Lung (tissue), 12 donors: ENCODE data around the gene RASL10A. TPM values are rescaled to one million over a fixed set of nuclear protein-coding genes. Genes with fewer than 3 reads are reported as not detected.

Experiments used
- ATAC-seq: fragments of 200-7000 bp; cut with Tn5 transposase; one replicate; pipeline ENCODE4 v1.9.1; 2020; ENCODE audit warnings: moderate number of reproducible peaks; ENCODE audit not compliant: insufficient read depth, low FRiP score
- DNase-seq, 3 donors: peaks; one replicate each; pipeline ENCODE4 v3.0.0-alpha.2; 2013 to 2017
- H3K27ac ChIP-seq, 2 donors: one replicate each; pipeline ENCODE4 v1.5.1; 2013; ENCODE audit warnings: mild to moderate bottlenecking in 2 of 2, moderate library complexity in 2 of 2, control low read depth in 1 of 2, inconsistent platforms in 1 of 2, low read depth in 1 of 2, low read length in 1 of 2
- H3K27me3 ChIP-seq, 3 donors: one replicate each; pipeline ENCODE4 v1.5.1; 2013; ENCODE audit warnings: low read length in 2 of 3; ENCODE audit not compliant: control insufficient read depth in 3 of 3, insufficient read depth in 3 of 3
- H3K36me3 ChIP-seq, 4 donors: one replicate each; pipeline ENCODE4 v1.5.1; 2013; ENCODE audit warnings: low read length in 4 of 4, mild to moderate bottlenecking in 1 of 4, moderate library complexity in 1 of 4; ENCODE audit not compliant: control insufficient read depth in 4 of 4, insufficient read depth in 4 of 4
- H3K4me1 ChIP-seq, 5 donors: one replicate each; pipeline ENCODE4 v1.5.1; 2013; ENCODE audit warnings: low read length in 5 of 5, mild to moderate bottlenecking in 2 of 5, moderate library complexity in 1 of 5; ENCODE audit not compliant: control insufficient read depth in 5 of 5, insufficient read depth in 5 of 5
- H3K4me3 ChIP-seq: one replicate; pipeline ENCODE4 v1.5.1; 2013; ENCODE audit warnings: mild to moderate bottlenecking, control low read depth, moderate library complexity
- H3K9ac ChIP-seq, 2 donors: one replicate each; pipeline ENCODE4 v1.5.1; 2013; ENCODE audit warnings: low read length in 2 of 2, control low read depth in 1 of 2; ENCODE audit not compliant: insufficient read depth in 1 of 2
- H3K9me3 ChIP-seq, 4 donors: one replicate each; pipeline ENCODE4 v1.5.1; 2013; ENCODE audit warnings: low read length in 3 of 4, mild to moderate bottlenecking in 1 of 4, moderate library complexity in 1 of 4; ENCODE audit not compliant: control insufficient read depth in 4 of 4, insufficient read depth in 3 of 4
- CTCF ChIP-seq: IDR thresholded peaks from 2 replicates; pipeline ENCODE4 v1.5.1; 2012; ENCODE audit warnings: mild to moderate bottlenecking; ENCODE audit errors: control extremely low read depth, extremely low read depth
- WGBS, 2 donors: extraction: QIAGEN DNeasy Blood & Tissue Kit; methylation state at CpG; one replicate each; pipeline ENCODE4 v1.1.7; 2013; 5-methylcytosine and 5-hydroxymethylcytosine counted together
- polyA plus RNA-seq, 2 donors: library from polyadenylated mRNA; stranded (reverse); fragments of 200-250 nt; gene quantifications; one replicate each; pipeline ENCODE4 v1.2.1, GENCODE V29; 2013
- total RNA-seq, 2 donors: library from RNA; depleted of rRNA in 1 of 2; stranded (reverse); fragments of >200 nt in 1 of 2; gene quantifications; one replicate each; pipeline ENCODE4 v1.2.1, GENCODE V29; 2014 to 2021
- donor health status: control.
- donor health status: control.
- donor health status: Bipolar disorder and iron deficiency.
- donor health status: healthy.
- donor health status: DM: yes; HTN: yes; CAD: no.

The RASL10A gene
- total and polyA plus RNA-seq, 4 donors, result 0.71 to 3.3 (median 2.0) TPM; not detected in 1

GRCh38 chr22:29332886-29333496 is 17.5 kb upstream of the RASL10A start:
- peaks cover 0 to 90% (median 12%) of the 10 kb centered on the region in 4 donors for H3K36me3 ChIP-seq

GRCh38 chr22:29331658-29332300 is 16.3 kb upstream of the RASL10A start:
- Histone ChIP-seq H3K27ac (no peak overlapping the region), H3K4me1 (peaks cover 0 to 12% (median 3%) of the 10 kb centered on the region in 5 donors), H3K27me3 (no peaks in the 10 kb centered on the region), H3K9me3 (no peaks in the 10 kb centered on the region), H3K4me3 (no peak overlapping the region), H3K9ac (no peak overlapping the region), H3K36me3 (peaks cover 0 to 89% (median 8%) of the 10 kb centered on the region in 4 donors)
- WGBS, 2 donors, result 85 to 95% methylated on average over 14 of the region's 14 CpGs
- no peak for DNase-seq
- no peak for TF ChIP-seq CTCF
- ATAC-seq, result no peak

More at GRCh38 chr22:29332886-29333496, 17.5 kb upstream of the RASL10A start:
- H3K4me1 ChIP-seq, result peaks cover 0 to 12% (median 3%) of the 10 kb centered on the region in 5 donors
- WGBS, 2 donors, result 88 to 94% methylated on average over 8 of the region's 8 CpGs
- H3K9ac ChIP-seq, result no peak overlapping the region
- H3K27me3 ChIP-seq, result no peaks in the 10 kb centered on the region
- no peaks in the 10 kb centered on the region for H3K9me3 ChIP-seq
- H3K4me3 ChIP-seq, result no peak overlapping the region
- no peak overlapping the region for H3K27ac ChIP-seq
- DNase-seq, result no peak
- no peak for ATAC-seq
- no peak for TF ChIP-seq CTCF

- Histone ChIP-seq H3K4me1 (peaks cover 0 to 12% (median 3%) of the 10 kb centered on the region in 5 donors), H3K27me3 (no peaks in the 10 kb centered on the region), H3K27ac (no peak overlapping the region), H3K4me3 (no peak overlapping the region), H3K36me3 (peaks cover 0 to 91% (median 10%) of the 10 kb centered on the region in 4 donors), H3K9ac (no peak overlapping the region), H3K9me3 (no peaks in the 10 kb centered on the region)
- 90 to 93% methylated on average over 8 of the region's 8 CpGs for whole genome bisulfite sequencing, 2 donors
- DNase-seq, result no peak
- TF ChIP-seq CTCF, result no peak
- ATAC-seq, result no peak
Measured at GRCh38 chr22:29331213-29331612, 15.7 kb upstream of the RASL10A start.
